Sigmoid colon (tissue), 7 donors: Measurements from ENCODE around the gene XAGE3. TPM values are rescaled to one million over a fixed set of nuclear protein-coding genes. Genes with fewer than 3 reads are reported as not detected.
"Not testable (repeated sequence)": the region's sequence is repeated elsewhere in the genome, so short reads cannot be mapped to it uniquely, and the experiment has no call there.

ENCODE experiments used
- DNase-seq: peaks from one replicate; pipeline ENCODE4 v3.0.0-alpha.2; 2019
- H3K27ac ChIP-seq, 4 donors: fragments of 200-600 bp; sonication (generic); one replicate each; pipeline ENCODE4 v1.5.1; 2016 to 2019; ENCODE audit warnings: mild to moderate bottlenecking in 1 of 4
- H3K27me3 ChIP-seq, 3 donors: fragments of 200-600 bp; sonication (generic); one replicate each; pipeline ENCODE4 v1.5.1; 2019; ENCODE audit warnings: mild to moderate bottlenecking in 1 of 3
- H3K36me3 ChIP-seq, 4 donors: fragments of 200-600 bp; sonication (generic); one replicate each; pipeline ENCODE4 v1.5.1; 2016 to 2019
- H3K4me1 ChIP-seq, 4 donors: fragments of 200-600 bp; sonication (generic); one replicate each; pipeline ENCODE4 v1.5.1; 2017 to 2019
- H3K4me3 ChIP-seq, 4 donors: fragments of 200-600 bp; sonication (generic); one replicate each; pipeline ENCODE4 v1.5.1; 2017 to 2019; ENCODE audit warnings: mild to moderate bottlenecking in 2 of 4, moderate library complexity in 1 of 4
- H3K9me3 ChIP-seq, 4 donors: fragments of 200-600 bp in 3 of 4; sonication (generic) in 3 of 4; one replicate each; pipeline versions ENCODE4 v1.5.1 to v1.6.1; 2013 to 2019
- CTCF ChIP-seq, 4 experiments: fragments of 450-650 bp in 3 of 4; fragments of 200-600 bp in 1 of 4; IDR thresholded peaks; one replicate each; pipeline ENCODE4 v1.5.1; 2016 to 2019; ENCODE audit warnings: antibody characterized with exemption in 4 of 4, mild to moderate bottlenecking in 3 of 4, moderate library complexity in 2 of 4
- EP300 ChIP-seq, 4 donors: sonication (generic); formaldehyde crosslinking; IDR thresholded peaks; one replicate each; pipeline ENCODE4 v1.6.1; 2017; ENCODE audit warnings: antibody characterized with exemption in 4 of 4
- POLR2A ChIP-seq, 2 donors: fragments of 450-650 bp; IDR thresholded peaks; one replicate each; pipeline ENCODE4 v1.6.1; 2016; ENCODE audit warnings: antibody characterized with exemption in 2 of 2, mild to moderate bottlenecking in 2 of 2, moderate library complexity in 2 of 2
- POLR2AphosphoS5 ChIP-seq, 4 donors: sonication (generic); formaldehyde crosslinking; IDR thresholded peaks; one replicate each; pipeline ENCODE4 v1.6.1; 2017; ENCODE audit warnings: antibody characterized with exemption in 4 of 4
- WGBS, 2 donors: extraction: QIAGEN DNeasy Blood & Tissue Kit; methylation state at CpG; one replicate each; pipeline ENCODE4 v1.1.7; 2013; 5-methylcytosine and 5-hydroxymethylcytosine counted together
- intact Hi-C: fragments of 100-400 bp; cut with DNase I; formaldehyde crosslinking; loops from one replicate; pipeline ENCODE4 v1.15.1; 2023
- polyA plus RNA-seq, 3 donors: library from polyadenylated mRNA; stranded (reverse); fragments of 200-250 nt; gene quantifications; one replicate each; pipeline ENCODE4 v1.2.3, GENCODE V29; 2013
- total RNA-seq, 4 donors: library from RNA; depleted of rRNA; stranded (reverse); fragments of >200 nt; gene quantifications; one replicate each; pipeline ENCODE4 v1.1.0, GENCODE V29; 2016
- donor health status: healthy with polysubstance abuse.
- donor health status: Bipolar disorder and iron deficiency.
- donor health status: healthy.

The XAGE3 gene
- total and polyA plus RNA-seq, 7 donors: not detected

DNA sequence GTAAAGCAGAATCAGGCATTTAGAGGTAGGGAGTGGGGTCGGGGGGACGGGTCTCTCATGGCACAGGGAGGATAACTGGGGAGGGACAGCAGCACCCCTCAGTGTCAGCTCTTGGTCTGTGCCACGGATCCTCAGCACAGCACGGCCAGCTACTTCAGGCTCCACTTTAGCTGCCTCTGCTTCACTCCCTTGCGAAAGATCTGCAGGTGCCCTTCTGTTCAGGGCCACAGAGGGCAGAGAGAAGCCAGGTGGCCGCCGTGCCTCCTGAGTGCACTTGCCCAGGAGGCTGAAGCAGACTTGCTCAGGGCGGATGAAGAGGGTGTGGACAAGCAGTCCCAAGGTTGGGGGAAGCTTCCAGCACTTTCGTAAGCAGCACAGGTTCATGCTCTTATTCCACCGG, 19.6 kb upstream of the XAGE3 start:
- H3K4me1 ChIP-seq, intact Hi-C loops: not testable (repeated sequence)

GRCh38 chrX:52876386-52876785, 8.5 kb upstream of the XAGE3 start:
- H3K27ac ChIP-seq, DNase-seq, H3K36me3 ChIP-seq, intact Hi-C loops, H3K9me3 ChIP-seq, H3K4me3 ChIP-seq, H3K27me3 ChIP-seq, H3K4me1 ChIP-seq: not testable (repeated sequence)
- 63 to 67% methylated on average over 6 of the region's 6 CpGs for WGBS, 2 donors

More for the DNA sequence above, 19.6 kb upstream of the XAGE3 start:
- H3K4me3 ChIP-seq, H3K9me3 ChIP-seq, H3K36me3 ChIP-seq, H3K27me3 ChIP-seq, DNase-seq, H3K27ac ChIP-seq: not testable (repeated sequence)
- no CpG with 5 or more reads among the region's 10 CpGs for WGBS, 2 donors

DNA sequence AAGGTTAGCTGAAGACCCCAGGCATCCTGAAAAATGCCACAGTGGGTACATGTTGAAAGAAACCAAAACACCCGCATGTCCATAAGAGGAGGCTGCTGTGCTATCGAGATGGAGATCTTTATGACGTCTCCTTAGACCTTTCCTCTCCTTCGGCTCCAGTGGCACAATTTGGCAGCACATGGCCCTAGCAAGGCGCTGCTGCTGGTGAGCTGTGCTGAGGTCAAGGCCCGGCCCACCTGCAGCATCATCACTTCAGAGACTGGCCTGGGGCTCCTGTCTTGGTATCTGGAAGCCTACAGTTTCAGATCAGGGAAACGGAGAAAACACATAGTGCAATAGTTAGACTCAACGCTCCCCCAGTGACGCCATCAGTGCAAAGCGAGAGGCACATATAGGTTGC, 7.6 kb upstream of the XAGE3 start:
- H3K4me3 ChIP-seq, DNase-seq, H3K4me1 ChIP-seq, H3K27me3 ChIP-seq, H3K9me3 ChIP-seq, intact Hi-C loops, H3K27ac ChIP-seq, H3K36me3 ChIP-seq: not testable (repeated sequence)
- 87 to 89% methylated on average over 10 of the region's 10 CpGs for WGBS, 2 donors

DNA sequence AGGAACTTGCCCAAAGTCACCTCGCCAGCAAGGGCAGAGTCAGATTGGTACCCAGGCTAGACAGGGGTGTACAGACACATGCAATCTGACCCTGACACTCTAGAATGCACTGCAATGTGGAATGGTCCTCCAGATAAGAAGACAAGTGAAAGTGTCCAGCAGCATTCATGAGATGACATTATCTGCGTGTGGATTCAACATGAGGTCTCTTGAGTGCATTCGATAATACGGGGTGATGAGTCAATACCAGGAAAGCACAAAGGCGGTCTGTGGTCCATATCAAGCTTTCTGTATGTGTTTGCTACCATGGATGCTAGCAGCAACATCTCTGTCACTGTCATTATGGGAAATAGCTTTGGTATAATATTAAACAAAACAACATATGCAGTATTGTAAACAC, 6.8 kb upstream of the XAGE3 start:
- intact Hi-C loops: no loop called here
- no peak for DNase-seq
- Histone ChIP-seq H3K27ac (no peak overlapping the region), H3K9me3 (no peaks in the 10 kb centered on the region), H3K4me3 (no peak overlapping the region), H3K36me3 (no peaks in the 10 kb centered on the region), H3K4me1 (no peaks in the 10 kb centered on the region), H3K27me3 (no peaks in the 10 kb centered on the region)
- 81 to 92% methylated on average over 5 of the region's 5 CpGs for WGBS, 2 donors
- no peak for TF ChIP-seq POLR2A (IDR thresholded peaks at IDR 0.05)
- TF ChIP-seq EP300 (IDR thresholded peaks at IDR 0.05): no peak
- TF ChIP-seq CTCF (IDR thresholded peaks at IDR 0.05): no peak
- TF ChIP-seq POLR2AphosphoS5 (IDR thresholded peaks at IDR 0.05): no peak

DNA sequence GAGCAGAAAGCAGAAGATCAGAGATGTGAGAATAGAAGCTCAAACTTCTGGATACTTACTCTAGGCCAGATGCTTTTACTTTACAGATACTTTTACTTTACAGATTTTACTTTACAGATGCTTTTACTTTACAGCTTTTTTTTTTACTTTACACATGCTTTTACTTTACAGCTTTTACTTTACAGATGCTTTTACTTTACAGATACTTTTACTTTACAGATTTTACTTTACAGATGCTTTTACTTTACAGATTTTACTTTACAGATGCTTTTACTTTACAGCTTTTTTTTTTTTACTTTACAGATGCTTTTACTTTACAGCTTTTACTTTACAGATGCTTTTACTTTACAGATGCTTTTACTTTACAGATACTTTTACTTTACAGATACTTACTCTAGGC, 5.9 kb upstream of the XAGE3 start:
- intact Hi-C loops, H3K27me3 ChIP-seq, DNase-seq: not testable (repeated sequence)

DNA sequence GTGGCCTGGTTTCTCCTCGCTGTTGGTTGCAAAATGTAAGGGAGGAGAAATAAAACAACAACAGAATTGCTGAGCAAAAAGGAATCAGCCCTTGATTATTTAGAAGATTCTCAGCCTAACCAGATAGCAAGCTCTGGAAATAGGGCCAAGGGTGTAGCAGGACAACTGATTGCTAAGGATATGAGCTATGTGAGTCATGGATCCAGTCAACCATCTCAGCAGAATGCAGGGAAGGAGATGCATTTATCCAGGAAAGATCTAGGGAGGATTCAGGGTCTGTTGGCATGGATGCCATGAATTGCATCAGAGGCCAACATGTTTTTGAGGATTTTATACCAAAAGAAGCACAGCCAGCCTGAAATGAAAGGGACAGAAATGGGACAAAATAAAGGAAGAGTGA, 2.2 kb upstream of the XAGE3 start:
- no peak for DNase-seq
- Histone ChIP-seq H3K27ac (no peak overlapping the region), H3K36me3 (no peaks in the 10 kb centered on the region), H3K4me1 (no peaks in the 10 kb centered on the region), H3K9me3 (no peaks in the 10 kb centered on the region), H3K4me3 (no peak overlapping the region), H3K27me3 (no peaks in the 10 kb centered on the region)
- WGBS, 2 donors: 72 to 89% methylated on average over 1 of the region's 1 CpG
- intact Hi-C loops: no loop called here
- TF ChIP-seq POLR2A (IDR thresholded peaks at IDR 0.05) (no peak), CTCF (IDR thresholded peaks at IDR 0.05) (no peak), POLR2AphosphoS5 (IDR thresholded peaks at IDR 0.05) (no peak), EP300 (IDR thresholded peaks at IDR 0.05) (no peak)

More for the DNA sequence above, 5.9 kb upstream of the XAGE3 start:
- H3K36me3 ChIP-seq, H3K9me3 ChIP-seq, H3K4me3 ChIP-seq, H3K27ac ChIP-seq, H3K4me1 ChIP-seq: not testable (repeated sequence)

GRCh38 chrX:52865343-52865998, 2.4 kb downstream of the XAGE3 start:
- H3K27me3 ChIP-seq: no peaks in the 10 kb centered on the region
- H3K4me3 ChIP-seq: no peak overlapping the region
- H3K9me3 ChIP-seq: no peaks in the 10 kb centered on the region
- intact Hi-C loops: no loop called here
- H3K4me1 ChIP-seq: no peaks in the 10 kb centered on the region
- 16 to 62% methylated on average over 6 of the region's 6 CpGs for WGBS, 2 donors
- no peak overlapping the region for H3K27ac ChIP-seq
- H3K36me3 ChIP-seq: no peaks in the 10 kb centered on the region
- no peak for DNase-seq
- TF ChIP-seq POLR2A (IDR thresholded peaks at IDR 0.05) (no peak), POLR2AphosphoS5 (IDR thresholded peaks at IDR 0.05) (no peak)

DNA sequence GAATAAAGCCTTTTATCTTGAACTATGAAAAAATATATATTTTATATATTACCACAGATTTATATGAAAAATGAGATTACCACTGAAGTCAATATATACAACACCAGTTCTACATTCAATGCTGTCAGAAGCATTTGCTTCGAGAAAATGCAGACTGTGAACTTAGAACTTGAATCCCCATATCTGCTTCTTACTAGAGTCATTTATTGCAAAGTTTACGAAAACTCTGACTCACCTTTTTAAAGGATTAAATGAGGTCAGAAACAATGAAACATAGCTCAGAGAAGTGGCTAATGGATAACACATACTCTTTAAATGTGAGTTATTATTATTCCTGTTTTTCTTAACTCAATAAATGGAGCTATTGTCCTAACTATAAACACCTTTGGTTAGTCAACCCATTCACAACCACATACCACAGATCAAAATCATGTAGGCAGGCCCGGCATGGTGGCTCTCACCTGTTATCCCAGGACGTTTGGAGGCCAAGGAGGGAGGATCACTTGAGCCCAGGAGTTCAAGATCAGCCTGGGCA, 10.8 kb downstream of the XAGE3 start:
- H3K36me3 ChIP-seq, intact Hi-C loops, H3K27ac ChIP-seq, H3K9me3 ChIP-seq, DNase-seq, H3K27me3 ChIP-seq, H3K4me3 ChIP-seq, H3K4me1 ChIP-seq: not testable (repeated sequence)
- WGBS, 2 donors: 56 to 60% methylated on average over 4 of the region's 4 CpGs
